ENCODE results near the gene SEMA4D. TPM values are rescaled to one million over a fixed set of nuclear protein-coding genes. Genes with fewer than 3 reads are reported as not detected.

The SEMA4D gene
- total and polyA plus RNA-seq, 4 donors, result 30.9 to 124 (median 89.0) TPM

DNA sequence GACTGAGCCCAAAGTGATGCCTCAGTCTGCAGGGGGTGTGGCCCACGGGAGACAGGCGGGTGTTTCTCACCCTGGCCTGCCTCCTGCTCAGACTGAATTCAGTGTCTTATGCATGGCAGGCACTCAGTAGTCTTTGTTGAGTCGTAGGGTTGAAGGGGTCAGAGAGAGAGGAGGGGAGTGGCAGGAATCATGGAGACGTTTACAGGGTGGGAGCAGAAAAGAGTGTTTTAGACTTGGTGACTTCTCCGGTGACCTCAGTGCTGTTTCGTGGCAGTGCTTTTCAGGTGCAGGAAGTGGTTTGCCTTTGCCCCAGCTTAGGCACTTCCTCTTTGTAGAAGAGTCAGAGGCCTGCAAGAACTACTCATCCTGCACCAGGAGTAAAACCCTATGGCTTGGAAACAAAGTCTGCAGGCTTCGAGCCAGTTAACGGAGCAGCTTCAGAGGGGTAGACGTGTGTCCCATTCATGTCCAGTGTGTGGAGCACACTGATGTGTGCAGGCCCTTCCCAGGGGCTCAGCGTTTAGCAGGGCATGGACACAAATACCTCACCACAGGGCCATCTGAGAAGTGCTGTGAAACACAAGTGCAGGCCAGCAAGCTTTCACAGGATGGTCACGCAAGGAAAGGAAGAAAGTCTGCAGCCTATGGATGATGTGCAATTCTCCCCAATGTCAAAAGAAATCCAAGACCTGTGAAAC is 24.5 kb upstream of the SEMA4D start:
- Histone ChIP-seq H3K27ac (ENCODE audit: low read depth, low read length) (no peak overlapping the region), H3K9me3 (ENCODE audit: control insufficient read depth, insufficient read depth, low read length) (no peaks in the 10 kb centered on the region), H3K4me1 (ENCODE audit: control insufficient read depth, insufficient read depth, low read length) (peaks cover 12% of the 10 kb centered on the region), H3K27me3 (ENCODE audit: control insufficient read depth, insufficient read depth, low read length) (no peaks in the 10 kb centered on the region), H3K4me3 (ENCODE audit: low read depth, low read length) (no peak overlapping the region), H3K36me3 (ENCODE audit: control insufficient read depth, insufficient read depth, low read length) (no peaks in the 10 kb centered on the region)
- 72% methylated on average over 10 of the region's 11 CpGs for WGBS (ENCODE audit: insufficient coverage)
- DNase-seq (ENCODE audit: low read depth in 4 of 6, low spot score in 6 of 6), result no peak

DNA sequence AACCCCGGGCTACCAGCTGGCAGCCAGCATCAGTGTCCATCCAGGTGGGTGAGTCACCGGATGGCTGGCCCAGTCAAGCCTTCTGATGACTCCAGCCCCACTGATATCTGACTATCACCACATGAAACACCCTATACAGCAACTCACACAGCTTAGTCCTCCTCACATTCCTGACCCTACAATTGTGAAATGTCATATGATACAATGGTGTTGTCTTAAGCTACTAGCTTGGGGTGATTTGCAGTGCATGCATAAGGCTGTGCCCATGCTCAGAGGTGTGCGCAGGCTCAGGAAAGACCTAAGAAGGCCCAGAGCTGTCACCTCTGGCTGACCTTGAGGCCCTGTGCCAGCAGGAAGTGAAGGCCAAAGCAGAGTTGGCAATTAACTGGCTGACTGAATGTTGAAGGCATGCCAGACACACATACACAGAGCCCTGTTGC is 21.5 kb upstream of the SEMA4D start:
- H3K9me3 ChIP-seq (ENCODE audit: control insufficient read depth, insufficient read depth, low read length), result no peaks in the 10 kb centered on the region
- 84% methylated on average over 3 of the region's 3 CpGs for WGBS (ENCODE audit: insufficient coverage)
- H3K27ac ChIP-seq (ENCODE audit: low read depth, low read length), result no peak overlapping the region
- H3K4me3 ChIP-seq (ENCODE audit: low read depth, low read length), result no peak overlapping the region
- H3K27me3 ChIP-seq (ENCODE audit: control insufficient read depth, insufficient read depth, low read length), result no peaks in the 10 kb centered on the region
- H3K4me1 ChIP-seq (ENCODE audit: control insufficient read depth, insufficient read depth, low read length), result no peaks in the 10 kb centered on the region
- peak in 1 of 6 donors; percentile 25 for DNase-seq (ENCODE audit: low read depth in 4 of 6, low spot score in 6 of 6)
- no peaks in the 10 kb centered on the region for H3K36me3 ChIP-seq (ENCODE audit: control insufficient read depth, insufficient read depth, low read length)

DNA sequence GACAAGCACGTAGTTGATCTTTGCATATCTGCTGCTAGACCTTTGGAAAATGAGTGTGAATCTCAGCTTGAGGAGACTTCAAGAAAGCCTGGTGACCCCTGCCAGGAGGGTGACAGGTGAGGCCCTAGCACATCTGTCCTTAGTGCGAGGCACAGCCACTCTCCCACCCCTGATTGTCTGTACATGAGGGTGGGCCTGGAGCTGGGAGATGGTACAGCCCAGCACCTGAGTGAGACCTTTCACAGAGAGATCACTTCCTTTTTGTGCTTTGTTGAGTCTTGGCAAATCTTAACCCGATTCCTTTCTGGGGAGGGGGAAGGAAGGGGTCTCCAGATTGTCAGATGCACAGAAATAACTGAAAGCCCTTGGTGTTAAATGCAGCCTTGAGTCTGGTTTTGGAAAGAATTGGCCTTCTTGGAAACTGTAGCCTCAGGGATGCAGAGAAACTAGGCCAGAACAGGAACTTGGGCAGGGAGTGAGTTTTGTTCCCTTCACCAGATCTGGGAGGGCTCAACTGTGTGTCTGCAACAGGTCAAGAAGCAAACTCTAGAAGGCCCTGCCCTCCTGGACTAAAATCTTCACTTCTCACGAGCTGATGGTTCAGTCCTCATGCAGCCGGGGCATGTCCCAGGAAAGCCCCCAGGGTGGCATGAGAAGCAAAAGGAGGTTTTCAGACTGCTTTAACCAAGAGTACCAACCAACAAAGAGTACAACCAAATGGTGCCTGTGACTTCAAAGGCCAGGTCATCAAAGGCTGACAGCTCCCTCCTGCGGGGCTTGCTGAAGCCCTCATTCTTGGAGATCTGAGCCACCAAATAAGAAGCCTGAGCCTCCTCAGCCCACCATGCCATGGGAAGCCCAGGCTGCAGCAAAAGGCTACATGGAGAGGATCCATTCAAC is 20.8 kb upstream of the SEMA4D start:
- Histone ChIP-seq H3K27ac (ENCODE audit: low read depth, low read length) (no peak overlapping the region), H3K36me3 (ENCODE audit: control insufficient read depth, insufficient read depth, low read length) (no peaks in the 10 kb centered on the region), H3K4me1 (ENCODE audit: control insufficient read depth, insufficient read depth, low read length) (no peaks in the 10 kb centered on the region), H3K27me3 (ENCODE audit: control insufficient read depth, insufficient read depth, low read length) (no peaks in the 10 kb centered on the region), H3K4me3 (ENCODE audit: low read depth, low read length) (no peak overlapping the region), H3K9me3 (ENCODE audit: control insufficient read depth, insufficient read depth, low read length) (no peaks in the 10 kb centered on the region)
- WGBS (ENCODE audit: insufficient coverage), result 84% methylated on average over 5 of the region's 6 CpGs
- no peak for DNase-seq (ENCODE audit: low read depth in 4 of 6, low spot score in 6 of 6)

GRCh38 chr9:89515416-89515815 is 17.5 kb upstream of the SEMA4D start:
- Histone ChIP-seq H3K9me3 (ENCODE audit: control insufficient read depth, insufficient read depth, low read length) (no peaks in the 10 kb centered on the region), H3K4me3 (ENCODE audit: low read depth, low read length) (no peak overlapping the region), H3K36me3 (ENCODE audit: control insufficient read depth, insufficient read depth, low read length) (no peaks in the 10 kb centered on the region), H3K27ac (ENCODE audit: low read depth, low read length) (no peak overlapping the region), H3K27me3 (ENCODE audit: control insufficient read depth, insufficient read depth, low read length) (no peaks in the 10 kb centered on the region), H3K4me1 (ENCODE audit: control insufficient read depth, insufficient read depth, low read length) (no peaks in the 10 kb centered on the region)
- WGBS (ENCODE audit: insufficient coverage), result 100% methylated on average over 2 of the region's 6 CpGs
- peak in 1 of 6 donors; percentile 44 for DNase-seq (ENCODE audit: low read depth in 4 of 6, low spot score in 6 of 6)

- Histone ChIP-seq H3K27me3 (ENCODE audit: control insufficient read depth, insufficient read depth, low read length) (no peaks in the 10 kb centered on the region), H3K36me3 (ENCODE audit: control insufficient read depth, insufficient read depth, low read length) (no peaks in the 10 kb centered on the region), H3K27ac (ENCODE audit: low read depth, low read length) (no peak overlapping the region), H3K4me3 (ENCODE audit: low read depth, low read length) (no peak overlapping the region), H3K9me3 (ENCODE audit: control insufficient read depth, insufficient read depth, low read length) (no peaks in the 10 kb centered on the region), H3K4me1 (ENCODE audit: control insufficient read depth, insufficient read depth, low read length) (no peaks in the 10 kb centered on the region)
- WGBS (ENCODE audit: insufficient coverage), result 67% methylated on average over 3 of the region's 6 CpGs
- DNase-seq (ENCODE audit: low read depth in 4 of 6, low spot score in 6 of 6), result peak in 1 of 6 donors; percentile 41
Observed at GRCh38 chr9:89514956-89515355, 17.0 kb upstream of the SEMA4D start.

DNA sequence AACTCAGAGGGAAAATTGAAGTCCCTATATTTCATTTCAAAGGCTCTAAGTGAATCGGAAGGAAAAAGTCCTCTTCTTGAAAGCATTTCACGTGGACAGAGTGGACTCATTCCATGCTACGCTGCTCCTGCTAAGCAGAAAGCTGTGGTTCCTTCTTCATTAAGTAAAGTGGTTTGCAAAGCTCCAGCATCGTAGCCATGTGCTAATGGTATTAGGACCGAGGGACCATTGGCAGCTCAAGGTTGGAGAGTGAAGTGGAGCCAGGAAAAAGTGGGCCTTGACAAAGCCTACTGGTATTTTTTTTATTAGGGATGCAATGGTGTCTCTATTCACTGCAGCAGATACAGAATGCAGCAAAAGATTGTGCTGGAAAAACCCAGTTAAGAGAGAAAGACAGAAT is 16.4 kb upstream of the SEMA4D start:
- no peaks in the 10 kb centered on the region for H3K4me1 ChIP-seq (ENCODE audit: control insufficient read depth, insufficient read depth, low read length)
- peak in 1 of 6 donors; percentile 43 for DNase-seq (ENCODE audit: low read depth in 4 of 6, low spot score in 6 of 6)
- H3K27me3 ChIP-seq (ENCODE audit: control insufficient read depth, insufficient read depth, low read length), result no peaks in the 10 kb centered on the region
- no peak overlapping the region for H3K27ac ChIP-seq (ENCODE audit: low read depth, low read length)
- H3K4me3 ChIP-seq (ENCODE audit: low read depth, low read length), result no peak overlapping the region
- no peaks in the 10 kb centered on the region for H3K9me3 ChIP-seq (ENCODE audit: control insufficient read depth, insufficient read depth, low read length)
- 58% methylated on average over 4 of the region's 5 CpGs for WGBS (ENCODE audit: insufficient coverage)
- no peaks in the 10 kb centered on the region for H3K36me3 ChIP-seq (ENCODE audit: control insufficient read depth, insufficient read depth, low read length)

DNA sequence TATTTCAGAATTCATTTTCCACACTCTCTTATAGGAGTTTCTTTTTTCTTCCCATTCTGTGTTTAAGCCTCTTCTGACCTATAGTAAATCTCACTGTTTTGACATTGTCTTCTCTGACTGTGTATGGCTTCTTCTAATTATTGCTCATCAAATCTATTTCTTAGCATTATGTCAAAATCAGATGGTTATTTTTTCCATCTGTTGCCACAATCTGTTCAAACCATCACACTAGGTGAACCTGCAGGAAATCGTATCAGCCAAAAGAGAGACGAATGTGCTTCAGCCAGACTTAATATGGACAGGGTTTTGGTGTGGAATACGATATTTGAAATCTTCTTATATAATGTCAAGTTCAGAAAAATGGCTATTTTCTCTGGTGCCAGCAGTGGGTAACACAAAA is 15.9 kb upstream of the SEMA4D start:
- Histone ChIP-seq H3K4me3 (ENCODE audit: low read depth, low read length) (no peak overlapping the region), H3K9me3 (ENCODE audit: control insufficient read depth, insufficient read depth, low read length) (no peaks in the 10 kb centered on the region), H3K27me3 (ENCODE audit: control insufficient read depth, insufficient read depth, low read length) (no peaks in the 10 kb centered on the region), H3K36me3 (ENCODE audit: control insufficient read depth, insufficient read depth, low read length) (no peaks in the 10 kb centered on the region), H3K27ac (ENCODE audit: low read depth, low read length) (no peak overlapping the region), H3K4me1 (ENCODE audit: control insufficient read depth, insufficient read depth, low read length) (no peaks in the 10 kb centered on the region)
- DNase-seq (ENCODE audit: low read depth in 4 of 6, low spot score in 6 of 6), result peak in 2 of 6 donors; percentile 45 to 78
- no CpG with 5 or more reads among the region's 3 CpGs for WGBS (ENCODE audit: insufficient coverage)

- Histone ChIP-seq H3K4me3 (ENCODE audit: low read depth, low read length) (no peak overlapping the region), H3K9me3 (ENCODE audit: control insufficient read depth, insufficient read depth, low read length) (no peaks in the 10 kb centered on the region), H3K4me1 (ENCODE audit: control insufficient read depth, insufficient read depth, low read length) (no peaks in the 10 kb centered on the region), H3K36me3 (ENCODE audit: control insufficient read depth, insufficient read depth, low read length) (no peaks in the 10 kb centered on the region), H3K27me3 (ENCODE audit: control insufficient read depth, insufficient read depth, low read length) (no peaks in the 10 kb centered on the region), H3K27ac (ENCODE audit: low read depth, low read length) (no peak overlapping the region)
- no peak for DNase-seq (ENCODE audit: low read depth in 4 of 6, low spot score in 6 of 6)
- 93% methylated on average over 7 of the region's 7 CpGs for WGBS (ENCODE audit: insufficient coverage)
Observed at GRCh38 chr9:89512382-89512781, 14.5 kb upstream of the SEMA4D start.

- no peaks in the 10 kb centered on the region for H3K9me3 ChIP-seq (ENCODE audit: control insufficient read depth, insufficient read depth, low read length)
- peaks cover 5% of the 10 kb centered on the region for H3K4me1 ChIP-seq (ENCODE audit: control insufficient read depth, insufficient read depth, low read length)
- H3K27ac ChIP-seq (ENCODE audit: low read depth, low read length), result no peak overlapping the region
- H3K36me3 ChIP-seq (ENCODE audit: control insufficient read depth, insufficient read depth, low read length), result no peaks in the 10 kb centered on the region
- H3K27me3 ChIP-seq (ENCODE audit: control insufficient read depth, insufficient read depth, low read length), result no peaks in the 10 kb centered on the region
- no peak overlapping the region for H3K4me3 ChIP-seq (ENCODE audit: low read depth, low read length)
- 96% methylated on average over 7 of the region's 7 CpGs for WGBS (ENCODE audit: insufficient coverage)
- no peak for DNase-seq (ENCODE audit: low read depth in 4 of 6, low spot score in 6 of 6)
Observed at GRCh38 chr9:89508951-89509615, 11.2 kb upstream of the SEMA4D start.
